ENCODE data around the gene SLC7A8.
"Not testable (repeated sequence)": the region's sequence is repeated elsewhere in the genome, so short reads cannot be mapped to it uniquely, and the experiment has no call there.

The SLC7A8 gene

GRCh38 chr14:23122086-23122485 is 61.4 kb downstream of the SLC7A8 start:
- in situ Hi-C loops (cut with HindIII; ENCODE audit: low pct_ligation_motif_present, low pct_unique_long_range_greater_than_20kb, low sequenced_read_pairs) = no loop called here
- DNase-seq = no peak

GRCh38 chr14:23121361-23121771 is 62.1 kb downstream of the SLC7A8 start:
- no peak for DNase-seq
- in situ Hi-C loops (cut with HindIII; ENCODE audit: low pct_ligation_motif_present, low pct_unique_long_range_greater_than_20kb, low sequenced_read_pairs) = no loop called here

GRCh38 chr14:23120541-23121251 is 62.8 kb downstream of the SLC7A8 start:
- DNase-seq = peak; percentile 82

GRCh38 chr14:23119363-23120327 is 63.8 kb downstream of the SLC7A8 start:
- in situ Hi-C loops (cut with HindIII; ENCODE audit: low pct_ligation_motif_present, low pct_unique_long_range_greater_than_20kb, low sequenced_read_pairs) = no loop called here

More at GRCh38 chr14:23120541-23121251, 62.8 kb downstream of the SLC7A8 start:
- in situ Hi-C loops (cut with HindIII; ENCODE audit: low pct_ligation_motif_present, low pct_unique_long_range_greater_than_20kb, low sequenced_read_pairs) = no loop called here

GRCh38 chr14:23118506-23119362 is 64.7 kb downstream of the SLC7A8 start, which contains the start of gene CEBPE:
TSS of gene CEBPE (minus strand) at chr14:23119255. CDS start at chr14:23119091, 164 bp downstream.
- in situ Hi-C loops (cut with HindIII; ENCODE audit: low pct_ligation_motif_present, low pct_unique_long_range_greater_than_20kb, low sequenced_read_pairs) = no loop called here

More at GRCh38 chr14:23119363-23120327, 63.8 kb downstream of the SLC7A8 start:
- no peak for DNase-seq

GRCh38 chr14:23117371-23118020 is 66.0 kb downstream of the SLC7A8 start:
- in situ Hi-C loops (cut with HindIII; ENCODE audit: low pct_ligation_motif_present, low pct_unique_long_range_greater_than_20kb, low sequenced_read_pairs) = no loop called here
- no peak for DNase-seq

More at GRCh38 chr14:23118506-23119362, 64.7 kb downstream of the SLC7A8 start, which contains the start of gene CEBPE:
- DNase-seq = no peak

- in situ Hi-C loops (cut with HindIII; ENCODE audit: low pct_ligation_motif_present, low pct_unique_long_range_greater_than_20kb, low sequenced_read_pairs) = no loop called here
- DNase-seq = no peak
These were observed 67.5 kb downstream of the SLC7A8 start for GRCh38 chr14:23115918-23116317.

GRCh38 chr14:23115039-23115731 is 68.3 kb downstream of the SLC7A8 start:
- peak; percentile 85 for DNase-seq
- in situ Hi-C loops (cut with HindIII; ENCODE audit: low pct_ligation_motif_present, low pct_unique_long_range_greater_than_20kb, low sequenced_read_pairs) = no loop called here

GRCh38 chr14:23114669-23115038 is 68.8 kb downstream of the SLC7A8 start:
- in situ Hi-C loops (cut with HindIII; ENCODE audit: low pct_ligation_motif_present, low pct_unique_long_range_greater_than_20kb, low sequenced_read_pairs) = no loop called here
- DNase-seq = no peak

GRCh38 chr14:23114120-23114458 is 69.4 kb downstream of the SLC7A8 start:
- in situ Hi-C loops (cut with HindIII; ENCODE audit: low pct_ligation_motif_present, low pct_unique_long_range_greater_than_20kb, low sequenced_read_pairs) = no loop called here

GRCh38 chr14:23113431-23114119 is 69.9 kb downstream of the SLC7A8 start:
- in situ Hi-C loops (cut with HindIII; ENCODE audit: low pct_ligation_motif_present, low pct_unique_long_range_greater_than_20kb, low sequenced_read_pairs) = no loop called here
- DNase-seq = no peak

More at GRCh38 chr14:23114120-23114458, 69.4 kb downstream of the SLC7A8 start:
- no peak for DNase-seq

GRCh38 chr14:23112359-23113178 is 70.9 kb downstream of the SLC7A8 start:
- in situ Hi-C loops (cut with HindIII; ENCODE audit: low pct_ligation_motif_present, low pct_unique_long_range_greater_than_20kb, low sequenced_read_pairs) = no loop called here
- DNase-seq = no peak

- in situ Hi-C loops (cut with HindIII; ENCODE audit: low pct_ligation_motif_present, low pct_unique_long_range_greater_than_20kb, low sequenced_read_pairs) = no loop called here
- no peak for DNase-seq
These were observed 72.7 kb downstream of the SLC7A8 start for GRCh38 chr14:23110579-23111365.

- no peak for DNase-seq
- in situ Hi-C loops (cut with HindIII; ENCODE audit: low pct_ligation_motif_present, low pct_unique_long_range_greater_than_20kb, low sequenced_read_pairs) = no loop called here
These were observed 73.7 kb downstream of the SLC7A8 start for GRCh38 chr14:23109769-23110168.

- DNase-seq; in situ Hi-C loops (cut with HindIII; ENCODE audit: low pct_ligation_motif_present, low pct_unique_long_range_greater_than_20kb, low sequenced_read_pairs): not testable (repeated sequence)
These were observed 75.3 kb downstream of the SLC7A8 start for GRCh38 chr14:23108169-23108568.
